CD4-positive, alpha-beta T cell treated with Interleukin-17A for 4 hours (primary cell): ENCODE results near the gene RPS6KC1.
"Not testable (repeated sequence)": the region's sequence is repeated elsewhere in the genome, so short reads cannot be mapped to it uniquely, and the experiment has no call there.

Source experiments
- DNase-seq: peaks from one replicate; pipeline ENCODE4 v3.0.0-alpha.2; 2020; ENCODE audit warnings: mixed read lengths

The RPS6KC1 gene

DNA sequence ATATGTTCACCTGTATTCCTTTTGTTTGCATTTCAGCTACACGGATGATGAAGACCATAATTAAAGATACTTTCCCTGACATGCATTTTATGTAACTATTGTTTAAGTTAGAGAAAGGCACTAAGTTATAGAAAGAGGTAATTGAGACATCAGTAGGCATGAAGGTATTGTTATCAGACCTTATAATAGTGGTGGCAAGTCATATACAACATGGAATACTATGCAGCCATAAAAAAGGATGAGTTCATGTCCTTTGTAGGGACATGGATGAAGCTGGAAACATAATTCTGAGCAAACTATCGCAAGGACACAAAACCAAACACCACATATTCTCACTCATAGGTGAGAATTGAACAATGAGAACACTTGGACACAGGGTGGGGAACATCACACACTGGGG lies 109.4 kb downstream of the RPS6KC1 start:
- not testable (repeated sequence) for DNase-seq

DNA sequence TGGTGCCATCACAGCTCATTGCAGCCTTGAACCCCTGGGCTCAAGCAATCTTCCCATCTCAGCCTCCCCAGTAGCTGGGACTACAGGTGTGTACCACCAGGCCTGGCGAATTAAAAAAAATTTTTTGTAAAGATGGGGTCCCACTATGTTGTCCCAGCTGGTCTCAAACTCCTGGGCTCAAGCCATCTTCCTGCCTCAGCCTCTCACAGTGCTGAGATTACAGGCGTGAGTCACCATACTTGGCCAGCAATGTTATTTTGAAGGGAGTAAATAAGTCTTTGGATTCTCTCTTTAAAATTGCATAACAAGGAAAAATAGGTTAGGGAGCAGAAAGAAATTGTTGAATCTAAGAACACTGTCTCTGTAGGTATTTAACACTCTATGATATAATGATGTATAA lies 111.3 kb downstream of the RPS6KC1 start:
- no peak for DNase-seq

DNA sequence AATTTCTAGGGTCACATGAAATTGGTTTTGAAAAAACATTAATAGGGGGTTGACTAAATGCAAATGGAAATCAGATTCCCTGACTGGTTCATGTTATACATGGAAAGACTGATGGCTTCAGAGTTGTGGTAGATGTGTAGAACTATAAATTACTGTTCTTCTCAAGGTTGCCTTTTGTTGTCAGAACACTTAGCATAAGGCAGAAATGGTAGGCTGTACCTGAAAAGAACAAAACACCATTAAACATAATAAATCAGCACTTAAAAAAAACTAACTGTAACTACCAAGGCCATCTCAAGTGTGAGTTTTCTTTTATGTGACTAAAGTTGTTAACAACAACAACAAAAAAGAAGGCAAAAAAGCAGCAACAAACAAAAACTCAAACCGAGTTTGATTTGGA lies 111.8 kb downstream of the RPS6KC1 start:
- DNase-seq, result no peak

DNA sequence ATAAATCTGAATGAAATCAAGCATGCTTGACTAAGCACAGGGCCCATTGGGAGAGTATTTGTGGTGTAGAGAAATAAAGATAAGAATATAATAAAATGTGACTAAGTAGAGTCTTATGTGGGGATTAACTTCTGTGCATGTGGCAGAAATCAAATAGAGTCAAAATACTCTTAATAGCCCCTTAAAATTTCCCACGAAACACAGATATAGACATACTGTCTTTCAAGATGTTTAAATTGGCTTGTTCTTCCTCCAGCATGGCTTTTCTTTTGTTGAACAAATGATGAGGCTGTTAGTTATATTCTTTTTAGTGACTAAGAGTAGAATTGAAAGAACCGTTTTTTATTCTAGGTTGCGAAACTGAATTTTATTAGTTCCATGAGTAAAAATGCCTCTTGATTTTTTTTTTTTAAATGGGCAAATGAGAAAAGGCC lies 112.3 kb downstream of the RPS6KC1 start:
- DNase-seq, result no peak

DNA sequence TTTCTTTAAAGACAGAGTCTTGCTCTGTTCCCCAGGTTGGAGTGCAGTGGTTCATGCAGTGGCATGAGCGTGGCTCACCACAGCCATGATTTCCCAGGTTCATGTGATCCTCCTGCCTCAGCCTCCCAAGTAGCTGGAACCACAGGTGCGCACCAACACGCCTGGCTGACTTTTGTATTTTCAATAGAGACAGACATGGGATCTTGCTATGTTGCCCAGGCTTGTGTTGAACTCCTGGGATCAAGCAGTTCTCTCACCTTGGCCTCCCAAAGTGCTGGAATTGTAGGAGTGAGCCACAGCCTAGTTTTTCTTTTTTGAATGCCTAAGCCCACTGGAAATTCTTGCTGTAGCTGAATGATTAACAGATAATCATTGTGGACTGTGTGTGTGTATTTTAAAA lies 113.5 kb downstream of the RPS6KC1 start:
- no peak for DNase-seq

DNA sequence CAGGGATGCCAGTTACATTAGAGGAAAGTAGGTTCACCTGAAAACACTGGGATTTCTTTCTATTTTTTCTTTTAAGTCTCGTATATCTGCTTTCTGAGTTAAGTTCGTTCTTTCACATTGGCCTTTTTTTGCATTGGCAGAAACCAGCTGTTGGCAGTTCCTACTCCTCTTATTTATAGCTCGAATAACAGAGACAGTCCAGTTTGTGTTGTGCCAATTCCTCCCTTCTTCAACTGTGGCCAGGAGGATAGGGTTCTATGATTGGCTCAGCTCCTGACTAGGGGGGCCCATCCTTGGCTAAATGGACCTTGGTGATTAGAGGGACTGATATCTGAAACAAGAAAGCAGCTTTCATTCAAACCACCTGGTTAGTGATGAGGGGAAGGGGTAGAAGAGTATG lies 115.8 kb downstream of the RPS6KC1 start:
- no peak for DNase-seq

DNA sequence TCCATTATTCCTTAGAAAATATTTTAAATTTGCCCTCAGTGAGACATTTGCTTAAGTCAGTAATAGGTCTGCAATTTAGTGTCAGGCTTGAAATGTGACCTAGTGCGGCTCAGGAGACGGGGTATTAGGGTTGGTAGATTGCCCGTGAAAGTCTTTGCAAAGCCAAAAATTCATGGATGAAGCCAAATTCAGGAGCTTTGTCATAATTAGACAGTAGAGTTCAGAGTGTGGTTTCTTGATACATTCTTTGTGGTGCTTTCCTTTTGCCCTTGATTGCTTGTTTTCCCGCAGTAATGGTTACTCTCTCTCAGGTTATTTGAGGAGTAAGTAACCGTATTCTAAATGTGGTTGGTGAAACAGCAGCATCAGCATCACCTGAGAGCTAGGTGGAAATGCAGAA lies 120.7 kb downstream of the RPS6KC1 start:
- no peak for DNase-seq

DNA sequence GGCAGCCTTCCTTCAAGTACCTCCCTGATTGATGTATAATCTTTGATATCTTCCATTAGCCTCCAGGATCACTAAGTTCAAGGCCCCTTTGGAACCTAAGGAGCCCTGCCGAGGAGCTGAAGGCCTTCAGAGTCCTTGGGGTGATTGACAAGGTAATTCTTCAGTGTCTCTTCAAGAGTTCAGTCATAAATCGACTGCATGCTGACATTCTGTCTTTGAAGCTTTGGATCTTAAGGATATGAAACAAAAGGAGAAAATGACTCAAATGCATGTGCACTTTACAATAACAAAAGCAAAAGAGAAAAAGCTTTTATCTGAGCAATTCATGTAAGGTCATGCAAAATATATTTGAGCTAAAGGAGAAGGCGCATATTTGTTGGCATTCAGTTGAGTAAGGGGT lies 125.3 kb downstream of the RPS6KC1 start:
- no peak for DNase-seq

DNA sequence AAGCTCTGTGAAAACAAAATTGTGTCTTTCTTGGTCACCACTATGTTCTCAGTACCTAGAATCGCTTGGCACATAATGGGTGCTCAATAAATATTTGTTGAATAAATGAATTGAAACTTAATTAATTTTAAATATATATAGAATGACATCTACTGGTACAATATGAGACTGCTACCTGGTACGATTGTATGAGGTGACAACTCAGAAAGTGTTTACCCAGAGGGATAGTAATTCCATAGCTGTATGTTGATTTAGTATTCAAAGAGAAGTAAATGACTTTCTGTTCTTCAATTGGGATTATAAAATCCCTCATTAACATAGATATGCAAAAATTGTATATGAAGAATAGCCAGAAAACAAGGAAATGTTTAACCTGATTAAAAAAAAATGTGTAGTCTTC lies 128.7 kb downstream of the RPS6KC1 start:
- DNase-seq, result no peak

DNA sequence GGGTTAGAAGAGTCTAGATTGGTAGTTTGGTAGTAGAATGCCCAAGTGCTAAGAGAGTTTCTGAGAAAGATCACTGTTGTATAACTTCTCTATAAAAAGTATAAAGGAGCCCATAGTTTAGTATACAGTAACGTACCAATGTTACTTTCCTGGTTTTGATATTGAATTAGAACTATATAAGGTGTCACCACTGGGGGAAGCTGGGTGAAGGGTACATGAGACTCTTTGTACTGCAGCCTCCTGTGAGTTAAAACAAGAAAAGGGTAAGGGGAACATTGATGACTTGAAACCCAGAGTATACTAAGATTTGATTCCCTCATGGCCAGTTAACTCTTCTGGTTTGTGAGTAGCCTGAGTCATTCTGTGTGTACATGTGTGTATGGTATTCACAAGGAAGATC lies 129.8 kb downstream of the RPS6KC1 start:
- DNase-seq, result no peak

DNA sequence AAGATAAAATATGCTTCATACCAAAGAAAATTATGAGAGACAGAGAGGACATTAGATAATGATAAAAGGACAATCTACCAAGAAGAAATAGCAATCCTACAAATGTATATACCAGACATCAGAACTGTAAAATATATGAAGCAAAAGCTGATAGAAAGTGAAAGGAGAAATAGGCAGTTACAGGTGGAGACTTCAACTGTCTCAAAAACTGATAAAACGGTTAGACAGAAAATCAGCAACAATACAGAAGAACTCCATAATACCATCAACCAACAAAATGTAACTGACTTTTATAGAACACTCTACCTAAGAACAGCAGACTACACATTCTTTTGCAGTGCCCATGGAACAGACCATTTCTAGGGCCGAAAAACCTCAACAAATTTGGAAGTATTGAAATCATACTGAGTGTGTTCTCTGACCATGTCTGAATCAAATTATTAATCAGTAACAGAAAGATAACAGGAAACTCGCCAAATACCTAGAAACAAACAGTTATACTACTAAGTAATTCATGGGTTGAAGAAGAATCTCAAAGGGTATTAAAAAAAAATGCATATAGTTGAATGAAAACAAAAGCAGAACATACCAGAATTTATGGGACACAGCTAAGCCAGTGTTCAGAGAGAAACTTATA lies 132.1 kb downstream of the RPS6KC1 start:
- DNase-seq, result no peak

DNA sequence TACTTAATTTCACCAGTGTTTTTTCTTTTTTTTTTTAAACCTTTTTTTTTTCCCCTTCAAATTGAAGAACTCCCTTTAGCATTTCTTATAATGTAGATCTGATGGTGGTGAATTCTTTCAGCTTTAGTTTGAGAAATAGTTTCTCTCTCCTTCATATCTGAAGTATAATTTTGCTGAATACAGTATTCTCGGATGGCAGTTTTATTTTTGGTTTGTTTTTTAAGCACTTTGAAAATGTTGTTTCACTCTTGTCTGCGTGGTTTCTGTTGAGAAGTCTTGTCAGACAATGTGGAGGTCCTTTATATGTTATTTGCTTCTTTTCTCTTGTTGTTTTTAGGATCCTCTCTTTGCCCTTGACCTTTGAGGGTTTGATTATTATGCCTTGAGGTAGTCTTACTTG lies 135.1 kb downstream of the RPS6KC1 start:
- no peak for DNase-seq

DNA sequence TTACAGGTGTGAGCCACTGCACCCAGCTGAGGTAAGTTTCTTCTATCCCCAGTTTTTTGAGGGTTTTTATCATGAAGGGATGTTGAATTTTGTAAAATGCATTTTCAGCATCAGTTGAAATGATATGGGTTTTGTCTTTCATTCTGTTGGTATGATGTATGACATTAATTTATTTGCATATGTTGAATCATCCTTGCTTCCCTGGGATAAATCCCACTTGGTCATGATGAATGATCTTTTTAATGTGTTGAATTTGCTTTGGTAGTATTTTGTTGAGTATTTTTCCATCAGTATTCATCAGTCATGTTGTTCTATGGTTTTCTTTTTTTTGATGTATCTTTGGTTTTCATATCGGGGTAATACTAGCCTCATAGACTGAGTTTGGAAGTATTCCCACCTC lies 141.0 kb downstream of the RPS6KC1 start:
- DNase-seq, result no peak

DNA sequence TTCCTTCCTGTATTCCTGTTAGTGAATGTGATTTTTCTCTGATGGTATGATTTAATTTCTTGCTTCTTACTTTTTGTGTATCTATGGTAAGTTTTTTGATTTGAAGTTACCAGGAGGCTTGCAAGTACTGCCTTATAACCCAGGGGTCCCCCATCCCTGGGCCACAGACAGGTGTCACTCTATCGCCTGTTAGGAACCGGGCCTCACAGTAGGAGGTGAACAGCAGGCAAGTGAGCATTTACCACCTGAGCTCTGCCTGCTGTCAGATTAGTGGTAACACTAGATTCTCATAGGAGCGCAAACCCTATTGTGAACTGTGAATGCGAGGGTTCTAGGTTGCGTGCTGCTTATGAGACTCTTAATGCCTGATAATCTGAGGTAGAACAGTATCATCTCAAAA lies 143.3 kb downstream of the RPS6KC1 start:
- DNase-seq, result no peak

DNA sequence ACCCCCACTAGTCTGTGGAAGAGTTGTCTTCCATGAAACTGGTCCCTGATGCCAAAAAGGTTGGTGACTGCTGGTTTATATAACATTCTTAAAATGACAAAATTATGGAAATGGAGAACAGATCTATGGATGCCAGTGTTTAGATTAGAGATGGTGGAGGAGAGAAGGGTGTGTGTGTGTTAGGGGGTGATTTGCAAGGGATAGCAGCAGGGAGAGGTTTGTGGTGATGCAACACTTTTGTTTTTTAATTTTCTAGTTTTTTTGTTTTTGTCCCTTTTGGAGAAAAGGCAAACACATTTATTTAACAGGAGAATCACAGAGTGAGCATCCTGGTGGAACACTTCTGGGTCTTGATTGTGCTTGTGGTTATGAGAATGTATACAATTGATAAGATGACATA lies 143.8 kb downstream of the RPS6KC1 start:
- no peak for DNase-seq

DNA sequence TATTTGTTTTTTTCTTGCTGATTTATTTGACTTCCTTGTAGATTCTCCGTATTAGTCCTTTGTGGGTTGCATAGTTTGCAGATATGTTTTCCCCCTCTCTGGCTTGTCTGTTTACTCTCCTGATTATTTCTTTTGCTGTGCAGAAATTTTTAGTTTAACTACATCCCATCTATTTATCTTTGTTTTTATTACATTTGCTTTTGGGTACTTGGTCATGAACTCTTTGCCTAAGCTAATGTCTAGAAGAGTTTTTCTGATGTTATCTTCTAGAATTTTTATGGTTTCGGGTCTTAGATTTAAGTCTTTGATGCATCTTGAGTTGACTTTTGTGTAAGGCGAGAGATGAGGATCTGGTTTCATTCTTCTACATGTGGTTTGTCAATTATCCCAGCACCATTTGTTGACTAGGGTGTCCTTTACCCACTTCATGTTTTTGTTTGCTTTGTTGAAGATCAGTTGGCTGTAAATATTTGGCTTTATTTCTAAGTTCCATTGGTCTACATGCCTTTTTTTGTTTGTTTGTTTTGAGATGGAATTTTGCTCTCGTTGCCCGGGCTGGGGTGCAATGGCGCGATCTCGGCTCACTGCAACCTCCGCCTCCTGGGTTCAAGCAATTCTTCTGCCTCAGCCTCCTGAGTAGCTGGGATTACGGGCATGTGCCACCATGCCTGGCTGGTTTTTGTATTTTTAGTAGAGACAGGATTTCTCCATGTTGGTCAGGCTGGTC lies 145.4 kb downstream of the RPS6KC1 start:
- not testable (repeated sequence) for DNase-seq

DNA sequence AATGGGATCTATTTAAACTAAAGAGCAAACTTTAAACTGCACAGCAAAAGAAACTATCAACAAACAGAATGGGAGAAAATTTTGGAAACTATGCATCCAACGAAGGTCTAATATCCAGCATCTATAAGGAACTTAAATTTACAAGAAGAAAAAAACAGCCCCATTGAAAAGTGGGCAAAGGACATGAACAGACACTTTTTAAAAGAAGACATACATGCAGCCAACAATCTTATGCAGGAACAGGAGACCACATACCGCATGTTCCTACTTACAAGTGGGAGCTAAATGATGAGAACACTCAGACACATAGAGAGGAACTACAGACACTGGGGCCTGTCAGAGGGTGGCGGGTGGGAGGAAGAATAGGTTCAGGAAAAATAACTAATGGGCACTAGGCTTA lies 149.6 kb downstream of the RPS6KC1 start:
- DNase-seq, result no peak

DNA sequence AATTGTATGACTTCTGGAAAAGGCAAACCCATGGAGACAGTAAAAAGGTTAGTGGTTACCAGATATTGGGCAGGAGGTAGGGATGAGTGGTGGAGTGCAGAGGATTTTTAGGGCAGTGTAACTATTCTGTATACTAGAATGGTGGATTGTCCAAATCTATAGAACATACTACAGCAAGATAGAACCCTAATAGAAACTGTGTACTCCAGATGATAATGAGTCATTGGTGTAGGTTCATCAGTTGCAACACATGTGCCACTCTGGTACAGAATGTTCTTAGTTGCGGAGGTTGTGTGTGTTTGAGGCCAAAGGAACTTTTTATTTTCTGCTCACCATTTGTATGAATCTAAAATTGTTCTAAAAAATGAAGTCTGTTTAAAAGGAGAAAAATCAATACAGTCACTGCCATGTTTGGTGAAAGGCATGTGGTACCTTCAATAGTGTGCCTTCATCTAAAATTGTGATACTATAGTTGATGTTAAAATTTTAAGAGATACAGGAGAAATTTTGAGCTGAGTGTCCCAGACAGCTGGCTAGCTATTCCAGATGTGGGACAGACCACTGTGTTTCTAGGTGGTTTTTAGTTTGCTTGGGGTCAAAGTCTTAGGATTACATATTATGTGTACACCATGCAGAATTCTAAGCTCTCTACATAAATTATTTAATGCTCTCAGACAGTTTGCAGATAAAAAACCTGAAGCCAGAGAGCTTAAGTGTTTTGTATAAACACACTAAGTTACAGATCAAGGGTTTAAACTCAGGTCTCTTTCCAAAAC lies 150.5 kb downstream of the RPS6KC1 start:
- no peak for DNase-seq

DNA sequence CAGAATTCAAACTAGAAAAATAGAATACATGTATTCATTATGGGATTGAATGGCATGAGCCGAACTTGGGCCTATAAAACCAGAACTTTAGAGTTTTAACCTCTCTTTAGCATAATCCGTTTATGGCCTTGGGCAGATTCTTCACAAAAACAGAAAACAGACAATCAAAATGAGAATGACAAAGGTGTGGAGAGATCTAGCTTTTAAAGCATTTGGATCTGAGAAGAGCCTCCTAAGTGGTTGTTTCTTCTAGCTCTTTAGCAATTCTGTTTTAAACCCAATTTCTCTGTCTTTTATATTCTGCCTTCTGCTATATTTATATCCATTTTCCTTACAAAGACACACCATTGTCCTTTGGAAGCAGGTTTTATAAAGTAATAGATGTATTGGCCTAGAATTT lies 160.2 kb downstream of the RPS6KC1 start:
- no peak for DNase-seq

DNA sequence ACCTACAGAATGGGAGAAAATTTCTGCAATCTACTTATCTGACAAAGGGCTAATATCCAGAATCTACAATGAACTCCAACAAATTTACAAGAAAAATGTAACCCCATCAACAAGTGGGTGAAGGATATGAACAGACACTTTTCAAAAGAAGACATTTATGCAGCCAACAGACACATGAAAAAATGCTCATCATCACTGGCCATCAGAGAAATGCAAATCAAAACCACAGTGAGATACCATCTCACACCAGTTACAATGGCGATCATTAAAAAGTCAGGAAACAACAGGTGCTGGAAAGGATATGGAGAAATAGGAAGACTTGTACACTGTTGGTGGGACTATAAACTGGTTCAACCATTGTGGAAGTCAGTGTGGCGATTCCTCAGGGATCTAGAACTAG lies 168.0 kb downstream of the RPS6KC1 start:
- not testable (repeated sequence) for DNase-seq

DNA sequence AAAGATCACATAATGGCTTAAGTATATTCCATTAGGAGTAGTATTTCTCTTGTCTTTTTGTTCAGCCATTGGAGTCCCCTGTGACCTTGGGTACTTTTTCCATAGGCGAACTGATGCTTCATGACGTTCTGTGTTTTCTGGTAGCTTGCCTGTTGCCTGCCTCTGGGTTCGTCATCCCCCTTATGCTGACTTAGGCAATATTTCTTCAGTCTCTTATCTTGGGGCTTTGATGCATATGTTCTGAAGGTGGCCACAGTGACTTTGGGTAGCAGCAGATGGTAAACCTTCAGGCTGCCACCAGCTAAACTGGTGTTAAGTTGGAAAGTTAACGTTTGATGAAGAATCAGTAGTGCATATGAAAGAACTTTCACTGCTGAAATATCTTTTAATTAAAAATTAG lies 170.2 kb downstream of the RPS6KC1 start:
- no peak for DNase-seq

DNA sequence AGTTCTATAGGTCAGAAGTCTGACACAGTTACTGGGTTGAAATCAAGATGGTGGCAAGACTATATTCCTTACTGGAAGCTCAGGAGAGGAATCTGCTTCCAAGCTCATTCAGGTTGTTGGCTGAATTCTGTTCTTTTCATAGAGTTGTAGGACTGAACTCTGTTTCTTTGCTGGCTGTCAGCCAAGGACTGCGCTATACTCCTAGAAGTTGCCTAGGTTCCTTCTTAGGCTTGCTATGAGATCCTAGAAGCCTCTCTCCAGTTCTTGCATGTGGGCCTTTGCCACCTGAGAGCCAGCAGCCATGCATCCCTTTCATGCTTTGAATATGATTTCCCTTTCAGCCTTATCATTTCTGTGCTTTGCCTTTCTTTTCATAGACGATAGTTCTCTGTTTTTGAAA lies 176.4 kb downstream of the RPS6KC1 start:
- no peak for DNase-seq

DNA sequence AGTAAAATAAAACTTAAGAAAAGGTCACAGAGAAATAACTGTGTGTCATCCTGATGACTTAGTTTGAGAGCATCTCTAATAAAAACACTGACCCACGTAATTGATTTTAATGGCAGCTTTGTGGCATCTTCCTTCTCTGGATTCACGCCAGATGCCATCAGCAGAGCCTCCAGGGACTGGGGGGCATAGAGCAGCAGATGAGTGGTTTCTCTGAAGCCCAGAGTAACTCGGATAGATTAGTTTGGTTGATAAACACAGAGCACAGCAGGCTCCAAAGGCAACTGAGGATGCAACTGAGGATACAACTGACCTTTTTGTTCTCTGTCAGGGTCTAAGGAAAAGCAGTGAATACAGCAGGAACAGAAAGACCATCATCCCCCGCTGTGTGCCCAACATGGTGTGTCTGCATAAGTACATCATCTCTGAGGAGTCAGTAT lies 180.8 kb downstream of the RPS6KC1 start:
- no peak for DNase-seq

DNA sequence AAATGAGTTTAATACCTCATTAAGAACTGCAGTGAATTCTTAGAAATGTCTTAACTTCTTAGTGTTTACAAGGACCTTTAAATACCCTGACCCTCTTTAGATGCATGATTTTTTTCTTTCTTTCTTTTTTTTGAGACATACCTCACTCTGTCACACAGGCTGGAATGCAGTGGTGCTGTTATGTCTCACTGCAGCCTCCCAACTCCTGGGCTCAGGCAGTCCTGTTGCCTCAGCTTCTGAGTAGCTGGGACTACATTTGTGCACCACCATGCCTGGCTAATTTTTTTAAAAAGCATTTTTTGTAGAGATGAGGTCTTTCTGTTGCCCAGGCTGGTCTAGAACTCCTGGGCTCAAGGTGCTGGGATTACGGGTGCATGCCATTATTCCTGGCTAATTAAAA lies 191.8 kb downstream of the RPS6KC1 start:
- DNase-seq, result no peak
